Activated naive CD8-positive, alpha-beta T cell (primary cell): Measurements from ENCODE around the gene ZNF3.
A peak's percentile ranks its signal among the peaks of the same experiment; 100 is the strongest.

Experiments used
- H3K27ac Mint-ChIP-seq: one replicate; pipeline ENCODE4 v1.8.0; 2021; ENCODE audit warnings: mixed read lengths
- H3K27me3 Mint-ChIP-seq: one replicate; pipeline ENCODE4 v1.8.0; 2021; ENCODE audit warnings: mixed read lengths
- H3K36me3 Mint-ChIP-seq: one replicate; pipeline ENCODE4 v1.8.0; 2021; ENCODE audit warnings: mixed read lengths
- H3K4me1 Mint-ChIP-seq: one replicate; pipeline ENCODE4 v1.8.0; 2021; ENCODE audit warnings: low read depth, mixed read lengths
- H3K4me3 Mint-ChIP-seq: one replicate; pipeline ENCODE4 v1.8.0; 2021; ENCODE audit warnings: mild to moderate bottlenecking, mixed read lengths
- H3K9me3 Mint-ChIP-seq: one replicate; pipeline ENCODE4 v1.8.0; 2021; ENCODE audit warnings: low read depth, mixed read lengths

The ZNF3 gene

DNA sequence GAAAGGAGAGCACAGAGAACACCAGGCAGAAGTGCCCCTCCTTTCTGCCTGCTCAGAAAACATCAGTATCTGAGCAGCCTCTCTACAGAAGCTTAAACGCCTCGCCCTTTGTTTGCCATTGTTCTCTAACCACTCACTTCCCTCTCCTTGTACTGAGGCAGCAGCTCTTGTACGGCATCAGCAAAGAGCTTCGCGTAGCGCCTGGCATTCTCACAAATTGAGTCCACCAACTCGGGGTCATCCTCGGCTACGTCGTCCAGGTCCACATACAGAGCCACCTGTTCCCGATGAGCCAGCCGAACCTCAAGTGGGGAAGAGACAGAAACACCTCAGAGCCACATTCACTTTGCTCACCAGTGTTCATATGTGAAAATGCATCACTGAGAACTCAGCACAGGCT, 17.9 kb upstream of the ZNF3 start:
- H3K36me3 Mint-ChIP-seq = peaks cover 15% of the 10 kb centered on the region
- H3K9me3 Mint-ChIP-seq = no peaks in the 10 kb centered on the region
- H3K4me1 Mint-ChIP-seq = peaks cover 39% of the 10 kb centered on the region
- peak overlapping the region; percentile 99 for H3K27ac Mint-ChIP-seq
- H3K4me3 Mint-ChIP-seq = peak overlapping the region; percentile 93
- H3K27me3 Mint-ChIP-seq = no peaks in the 10 kb centered on the region

DNA sequence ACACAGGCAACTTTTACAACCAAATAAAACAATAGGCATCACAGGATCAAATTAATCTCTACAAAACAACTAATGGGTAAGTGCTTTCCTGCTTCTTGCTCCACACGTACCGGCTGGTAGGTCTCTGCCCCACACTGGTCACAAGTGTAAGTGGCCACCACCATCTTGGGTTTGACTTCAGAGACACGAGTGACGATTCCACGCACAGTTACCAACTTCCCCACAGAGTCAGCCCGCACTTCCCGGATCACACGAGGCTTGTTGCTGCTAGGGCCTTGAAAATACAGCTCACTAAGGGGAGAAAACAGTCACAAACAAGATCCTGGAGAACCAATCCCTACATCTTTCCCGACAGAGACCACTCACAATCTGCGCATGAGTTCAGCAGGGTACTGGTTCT, 17.4 kb upstream of the ZNF3 start:
- H3K27me3 Mint-ChIP-seq = no peaks in the 10 kb centered on the region
- peak overlapping the region; percentile 99 for H3K27ac Mint-ChIP-seq
- H3K4me3 Mint-ChIP-seq = peak overlapping the region; percentile 93
- peaks cover 15% of the 10 kb centered on the region for H3K36me3 Mint-ChIP-seq
- peaks cover 39% of the 10 kb centered on the region for H3K4me1 Mint-ChIP-seq
- no peaks in the 10 kb centered on the region for H3K9me3 Mint-ChIP-seq

GRCh38 chr7:100095704-100096103, 14.2 kb upstream of the ZNF3 start:
- H3K4me3 Mint-ChIP-seq = peak overlapping the region; percentile 35

DNA sequence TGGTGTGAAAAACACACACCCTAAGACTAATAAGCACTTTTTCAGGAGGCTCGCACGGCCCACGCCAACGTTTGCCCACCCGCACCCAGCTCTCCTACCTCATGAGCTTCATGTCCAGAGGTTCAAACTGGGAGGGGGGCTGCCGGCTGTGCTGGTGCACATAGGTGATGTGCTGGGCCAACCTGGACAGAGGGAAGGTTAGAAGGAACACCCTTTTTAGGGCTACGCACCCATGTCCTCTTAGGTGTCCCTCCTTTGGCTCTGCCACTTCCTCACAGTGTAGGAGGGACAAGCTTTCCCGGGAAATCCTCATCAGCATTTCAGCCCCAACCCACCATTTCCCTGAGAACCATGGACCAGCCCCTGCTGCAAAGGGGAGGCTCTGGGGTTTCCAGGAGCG, 13.8 kb upstream of the ZNF3 start:
- Mint-ChIP-seq H3K4me3 (no peak overlapping the region), H3K9me3 (no peaks in the 10 kb centered on the region)

More at GRCh38 chr7:100095704-100096103, 14.2 kb upstream of the ZNF3 start:
- H3K27me3 Mint-ChIP-seq = no peaks in the 10 kb centered on the region
- no peak overlapping the region for H3K27ac Mint-ChIP-seq
- peaks cover 15% of the 10 kb centered on the region for H3K36me3 Mint-ChIP-seq
- H3K4me1 Mint-ChIP-seq = peaks cover 40% of the 10 kb centered on the region
- no peaks in the 10 kb centered on the region for H3K9me3 Mint-ChIP-seq

DNA sequence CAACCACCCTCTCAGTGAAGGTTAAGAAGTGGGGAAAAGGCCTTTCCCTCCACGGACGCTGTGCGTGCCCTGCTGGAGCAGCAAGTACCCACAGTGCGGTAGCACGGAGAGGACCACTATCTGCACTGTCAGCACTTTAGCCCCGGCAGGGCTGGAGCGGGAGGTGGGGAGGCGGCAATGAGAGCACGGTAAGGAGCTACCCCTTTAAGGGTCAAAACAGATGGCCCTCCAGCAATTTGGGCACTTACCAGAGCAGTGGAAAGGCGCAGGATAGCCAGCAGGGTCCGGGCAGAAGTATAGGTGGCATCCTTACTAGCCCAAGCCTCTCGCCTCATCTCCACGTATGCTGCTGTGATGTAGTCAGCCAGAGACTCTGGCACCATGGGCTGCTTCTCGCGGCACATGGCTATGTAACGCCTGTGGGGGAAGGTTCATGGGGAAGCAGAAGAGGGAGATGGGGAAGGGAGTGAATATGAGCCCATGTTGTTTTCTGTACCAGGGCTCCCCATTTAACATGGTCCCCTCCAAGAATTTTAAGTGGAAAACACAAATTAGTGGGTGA, 12.5 kb upstream of the ZNF3 start:
- Mint-ChIP-seq H3K36me3 (peaks cover 12% of the 10 kb centered on the region), H3K4me3 (no peak overlapping the region), H3K27me3 (no peaks in the 10 kb centered on the region), H3K27ac (peak overlapping the region; percentile 61), H3K4me1 (peaks cover 40% of the 10 kb centered on the region), H3K9me3 (no peaks in the 10 kb centered on the region)

More for the DNA sequence above, 13.8 kb upstream of the ZNF3 start:
- no peaks in the 10 kb centered on the region for H3K27me3 Mint-ChIP-seq
- peaks cover 44% of the 10 kb centered on the region for H3K4me1 Mint-ChIP-seq
- H3K27ac Mint-ChIP-seq = peak overlapping the region; percentile 61
- H3K36me3 Mint-ChIP-seq = peaks cover 17% of the 10 kb centered on the region

GRCh38 chr7:100093498-100093897, 12.0 kb upstream of the ZNF3 start:
- H3K36me3 Mint-ChIP-seq = peaks cover 8% of the 10 kb centered on the region
- no peaks in the 10 kb centered on the region for H3K9me3 Mint-ChIP-seq
- no peaks in the 10 kb centered on the region for H3K27me3 Mint-ChIP-seq
- peaks cover 35% of the 10 kb centered on the region for H3K4me1 Mint-ChIP-seq
- H3K4me3 Mint-ChIP-seq = no peak overlapping the region
- peak overlapping the region; percentile 61 for H3K27ac Mint-ChIP-seq

GRCh38 chr7:100093054-100093453, 11.5 kb upstream of the ZNF3 start:
- peaks cover 5% of the 10 kb centered on the region for H3K36me3 Mint-ChIP-seq
- H3K4me1 Mint-ChIP-seq = peaks cover 35% of the 10 kb centered on the region
- no peaks in the 10 kb centered on the region for H3K9me3 Mint-ChIP-seq
- no peak overlapping the region for H3K4me3 Mint-ChIP-seq
- H3K27ac Mint-ChIP-seq = no peak overlapping the region
- no peaks in the 10 kb centered on the region for H3K27me3 Mint-ChIP-seq

DNA sequence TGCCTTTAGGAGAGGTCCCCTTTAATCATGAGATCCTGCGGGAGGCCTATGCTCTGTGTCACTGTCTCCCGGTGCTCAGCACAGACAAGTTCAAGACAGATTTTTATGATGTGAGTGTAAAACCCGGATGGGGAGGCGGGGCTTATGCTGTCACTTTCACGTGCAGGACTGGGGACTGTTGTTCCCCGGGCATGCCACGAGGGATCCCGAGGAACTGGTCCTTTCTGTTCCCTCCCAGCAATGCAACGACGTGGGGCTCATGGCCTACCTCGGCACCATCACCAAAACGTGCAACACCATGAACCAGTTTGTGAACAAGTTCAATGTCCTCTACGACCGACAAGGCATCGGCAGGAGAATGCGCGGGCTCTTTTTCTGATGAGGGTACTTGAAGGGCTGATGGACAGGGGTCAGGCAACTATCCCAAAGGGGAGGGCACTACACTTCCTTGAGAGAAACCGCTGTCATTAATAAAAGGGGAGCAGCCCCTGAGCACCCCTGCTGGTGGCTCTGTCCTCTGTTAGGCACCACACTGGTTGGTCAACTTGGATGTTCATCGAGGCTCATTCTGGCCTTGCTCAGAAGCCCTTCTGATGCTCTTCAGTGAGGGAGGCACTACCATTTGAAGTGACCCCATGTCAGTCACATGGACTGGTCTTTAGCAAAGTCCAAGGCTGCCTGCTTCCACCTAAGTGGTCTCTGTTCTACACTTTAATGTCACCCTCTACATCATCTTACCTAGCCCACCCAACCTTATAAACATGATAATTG, 10.1 kb upstream of the ZNF3 start:
- H3K27ac Mint-ChIP-seq = peak overlapping the region; percentile 55
- peaks cover 35% of the 10 kb centered on the region for H3K4me1 Mint-ChIP-seq
- peaks cover 2% of the 10 kb centered on the region for H3K36me3 Mint-ChIP-seq
- peak overlapping the region; percentile 28 for H3K4me3 Mint-ChIP-seq
- no peaks in the 10 kb centered on the region for H3K27me3 Mint-ChIP-seq
- H3K9me3 Mint-ChIP-seq = no peaks in the 10 kb centered on the region

DNA sequence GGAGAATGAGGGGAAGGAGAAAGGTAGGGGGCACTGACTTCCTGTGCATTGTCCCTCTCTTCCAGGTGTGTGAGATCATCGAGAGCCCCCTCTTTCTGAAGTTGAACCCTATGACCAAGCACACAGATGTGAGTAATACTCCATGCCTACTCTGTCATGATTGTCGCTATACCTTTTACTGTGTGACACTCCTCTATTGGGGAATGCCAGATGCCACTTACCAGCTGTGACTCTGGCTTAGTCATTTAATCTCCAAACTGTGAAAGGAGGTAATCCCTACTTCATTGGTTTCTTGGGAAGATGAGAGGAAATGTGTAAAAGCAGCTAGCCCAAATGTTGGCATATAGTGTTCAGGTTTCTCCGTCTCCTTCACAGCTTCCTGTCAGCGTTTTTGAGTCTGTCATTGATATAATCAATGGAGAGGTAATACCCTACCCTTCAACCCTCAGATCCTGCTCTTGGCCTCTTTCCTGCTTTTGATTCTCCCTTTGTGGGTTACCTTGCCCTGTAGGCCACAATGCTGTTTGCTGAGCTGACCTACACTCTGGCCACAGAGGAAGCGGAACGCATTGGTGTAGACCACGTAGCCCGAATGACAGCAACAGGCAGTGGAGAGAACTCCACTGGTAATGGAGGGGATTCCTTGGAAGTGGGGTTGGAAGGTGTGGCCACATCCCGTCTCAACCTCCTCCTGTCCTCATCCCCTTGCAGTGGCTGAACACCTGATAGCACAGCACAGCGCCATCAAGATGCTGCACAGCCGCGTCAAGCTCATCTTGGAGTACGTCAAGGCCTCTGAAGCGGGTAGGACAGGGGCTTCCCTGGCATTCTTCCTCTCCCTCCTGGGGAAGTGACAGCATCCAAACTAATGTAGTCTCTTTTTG, 9.2 kb upstream of the ZNF3 start:
- Mint-ChIP-seq H3K36me3 (peaks cover 2% of the 10 kb centered on the region), H3K27ac (peak overlapping the region; percentile 93), H3K4me3 (peak overlapping the region; percentile 95), H3K4me1 (peaks cover 35% of the 10 kb centered on the region), H3K27me3 (no peaks in the 10 kb centered on the region), H3K9me3 (no peaks in the 10 kb centered on the region)

GRCh38 chr7:100089458-100090196, 8.1 kb upstream of the ZNF3 start:
- Mint-ChIP-seq H3K36me3 (peaks cover 2% of the 10 kb centered on the region), H3K9me3 (no peaks in the 10 kb centered on the region), H3K27ac (peak overlapping the region; percentile 93), H3K27me3 (no peaks in the 10 kb centered on the region), H3K4me1 (peaks cover 31% of the 10 kb centered on the region), H3K4me3 (peak overlapping the region; percentile 95)

- H3K27me3 Mint-ChIP-seq = no peaks in the 10 kb centered on the region
- peak within 1 kb of the TSS; percentile 97 for H3K27ac Mint-ChIP-seq
- H3K9me3 Mint-ChIP-seq = no peaks in the 10 kb centered on the region
- H3K4me1 Mint-ChIP-seq = peaks cover 31% of the 10 kb centered on the region
- H3K36me3 Mint-ChIP-seq = peaks cover 2% of the 10 kb centered on the region
- H3K4me3 Mint-ChIP-seq = peak within 1 kb of the TSS; percentile 95
These were observed 7.3 kb upstream of the ZNF3 start, which contains the start of gene COPS6 for GRCh38 chr7:100088621-100089457. TSS of gene COPS6 (plus strand) at chr7:100088969. CDS start at chr7:100088991, 22 bp downstream.

DNA sequence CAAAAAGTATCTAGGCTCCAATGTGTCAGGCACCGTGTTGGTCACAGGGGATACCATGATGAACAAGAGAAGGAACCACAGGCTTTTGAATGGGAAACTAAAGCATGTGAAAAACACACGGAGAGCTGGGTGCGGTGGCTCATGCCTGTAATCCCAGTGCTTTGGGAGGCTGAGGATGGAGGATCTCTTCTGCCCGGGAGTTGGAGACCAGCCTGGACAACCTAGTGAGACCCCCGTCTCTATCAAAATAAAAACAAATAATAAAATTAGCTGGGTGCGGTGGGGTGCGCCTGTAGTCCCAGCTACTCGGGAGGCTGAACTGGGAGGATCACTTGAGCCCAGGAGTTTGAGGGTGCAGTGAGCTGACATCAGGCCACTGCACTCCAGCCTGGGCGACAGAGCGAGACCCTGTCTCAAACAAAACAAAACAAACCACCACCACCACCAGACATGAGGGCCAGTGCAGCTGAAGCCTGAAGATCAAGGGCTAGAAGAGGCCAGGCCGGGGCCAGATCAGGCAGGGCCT, 6.6 kb upstream of the ZNF3 start:
- H3K9me3 Mint-ChIP-seq = no peaks in the 10 kb centered on the region
- peaks cover 2% of the 10 kb centered on the region for H3K36me3 Mint-ChIP-seq
- peak overlapping the region; percentile 95 for H3K4me3 Mint-ChIP-seq
- no peaks in the 10 kb centered on the region for H3K27me3 Mint-ChIP-seq
- peaks cover 31% of the 10 kb centered on the region for H3K4me1 Mint-ChIP-seq
- peak overlapping the region; percentile 97 for H3K27ac Mint-ChIP-seq

DNA sequence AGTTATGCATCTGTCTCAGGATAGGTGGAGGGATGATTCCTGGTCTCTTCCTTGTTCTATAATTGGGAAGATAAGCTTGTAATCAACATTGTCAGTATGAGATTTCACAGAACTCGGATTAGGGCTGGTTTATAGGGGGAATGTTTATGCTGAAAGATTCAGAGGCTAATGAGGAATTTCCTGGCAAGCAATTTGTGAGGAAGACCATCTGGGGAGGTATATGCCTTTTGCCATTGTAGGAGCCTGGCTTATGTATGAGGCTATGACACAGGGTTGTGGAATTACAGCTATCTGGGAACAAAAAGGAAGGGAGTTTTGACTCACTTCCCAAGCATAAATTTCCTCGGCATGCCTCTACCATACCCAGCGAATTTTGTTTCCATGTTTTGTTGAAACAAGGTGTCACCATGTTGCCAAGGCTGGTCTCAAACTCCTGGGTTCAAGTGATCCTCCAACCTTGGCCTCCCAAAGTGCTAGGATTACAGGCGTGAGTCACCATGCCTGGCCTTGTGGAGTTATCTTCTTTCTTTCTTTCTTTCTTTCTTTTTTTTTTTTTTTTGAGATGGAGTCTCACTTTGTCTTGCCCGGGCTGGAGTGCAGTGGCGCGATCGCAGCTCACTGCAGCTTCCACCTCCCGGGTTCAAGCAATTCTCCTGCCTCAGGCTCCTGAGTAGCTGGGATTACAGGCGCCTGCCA, 5.7 kb upstream of the ZNF3 start:
- Mint-ChIP-seq H3K9me3 (no peaks in the 10 kb centered on the region), H3K4me1 (peaks cover 39% of the 10 kb centered on the region), H3K27me3 (no peaks in the 10 kb centered on the region), H3K36me3 (peaks cover 2% of the 10 kb centered on the region), H3K4me3 (peak overlapping the region; percentile 70), H3K27ac (peak overlapping the region; percentile 97)
